HG03457 (cell line): Measurements from ENCODE around the gene NNAT.

ENCODE experiments used
- ATAC-seq: cut with Tn5 transposase; IDR thresholded peaks from one replicate; pipeline ENCODE4 v1.9.1; 2021; ENCODE audit warnings: moderate number of reproducible peaks; ENCODE audit not compliant: unreplicated experiment

The NNAT gene

GRCh38 chr20:37501940-37502339 is 19.1 kb upstream of the NNAT start:
- no peak for ATAC-seq

GRCh38 chr20:37502654-37503053 is 18.4 kb upstream of the NNAT start:
- no peak for ATAC-seq

GRCh38 chr20:37503256-37503927 is 17.7 kb upstream of the NNAT start:
- ATAC-seq: no peak

- no peak for ATAC-seq
Measured at GRCh38 chr20:37504404-37505096, 16.5 kb upstream of the NNAT start.

- ATAC-seq: no peak
Measured at GRCh38 chr20:37505263-37506151, 15.5 kb upstream of the NNAT start.

GRCh38 chr20:37506152-37506725 is 14.8 kb upstream of the NNAT start:
- ATAC-seq: no peak

GRCh38 chr20:37510226-37510625 is 10.8 kb upstream of the NNAT start:
- ATAC-seq: no peak

- ATAC-seq: no peak
Measured at GRCh38 chr20:37511610-37512275, 9.3 kb upstream of the NNAT start.

GRCh38 chr20:37513779-37514359 is 7.2 kb upstream of the NNAT start:
- no peak for ATAC-seq

GRCh38 chr20:37515876-37516275 is 5.2 kb upstream of the NNAT start:
- no peak for ATAC-seq

GRCh38 chr20:37516811-37517750 is 4.0 kb upstream of the NNAT start:
- no peak for ATAC-seq

GRCh38 chr20:37518059-37518458 is 3.0 kb upstream of the NNAT start:
- no peak for ATAC-seq

- no peak for ATAC-seq
Measured at GRCh38 chr20:37518606-37519507, 2.2 kb upstream of the NNAT start.

- ATAC-seq: no peak
Measured at GRCh38 chr20:37519508-37520418, 1.3 kb upstream of the NNAT start.

GRCh38 chr20:37520419-37520955 is 563 bp upstream of the NNAT start:
- ATAC-seq: no peak

GRCh38 chr20:37522260-37523011 is 1.4 kb downstream of the NNAT start:
- ATAC-seq: no peak
